SK-N-MC (cell line): Measurements from ENCODE around the gene MAPT.

Source experiments
- DNase-seq: peaks from one replicate; pipeline ENCODE4 v3.0.0-alpha.2; 2011; ENCODE audit warnings: low read depth, low spot score
- H3K27ac ChIP-seq: fragments of 200-600 bp; sonication (generic); 2 replicates; pipeline ENCODE4 v1.5.1; 2016; ENCODE audit warnings: mixed run types
- H3K36me3 ChIP-seq: fragments of 200-600 bp; sonication (generic); 2 replicates; pipeline ENCODE4 v1.6.1; 2017; ENCODE audit warnings: antibody characterized with exemption, low read length, mixed read lengths; ENCODE audit not compliant: insufficient read depth
- H3K4me3 ChIP-seq: fragments of 200-600 bp; sonication (generic); 2 replicates; pipeline ENCODE4 v1.5.1; 2016
- H3K9ac ChIP-seq: fragments of 200-600 bp; sonication (generic); 2 replicates; pipeline ENCODE4 v1.8.0; 2017; ENCODE audit warnings: mixed run types, mixed read lengths; ENCODE audit not compliant: insufficient read length
- H3K9me3 ChIP-seq: fragments of 200-600 bp; sonication (generic); 2 replicates; pipeline ENCODE4 v1.6.1; 2017; ENCODE audit warnings: low read depth, mild to moderate bottlenecking, antibody characterized with exemption, low read length, moderate library complexity, mixed read lengths
- EZH2 ChIP-seq: fragments of 200-600 bp; sonication (generic); IDR thresholded peaks from one replicate; pipeline ENCODE4 v1.6.1; 2017; ENCODE audit warnings: antibody characterized with exemption
- FOXP2 ChIP-seq: optimal IDR thresholded peaks from 2 replicates; pipeline ENCODE3; 2011; ENCODE audit warnings: mild to moderate bottlenecking, moderate library complexity; ENCODE audit not compliant: insufficient read depth; ENCODE audit errors: extremely low read length, control extremely low read depth
- POLR2AphosphoS5 ChIP-seq: IDR thresholded peaks from 2 replicates; pipeline ENCODE4 v1.6.1; 2012; ENCODE audit warnings: mild to moderate bottlenecking, low read depth, low read length, borderline replicate concordance

Gene MAPT

DNA sequence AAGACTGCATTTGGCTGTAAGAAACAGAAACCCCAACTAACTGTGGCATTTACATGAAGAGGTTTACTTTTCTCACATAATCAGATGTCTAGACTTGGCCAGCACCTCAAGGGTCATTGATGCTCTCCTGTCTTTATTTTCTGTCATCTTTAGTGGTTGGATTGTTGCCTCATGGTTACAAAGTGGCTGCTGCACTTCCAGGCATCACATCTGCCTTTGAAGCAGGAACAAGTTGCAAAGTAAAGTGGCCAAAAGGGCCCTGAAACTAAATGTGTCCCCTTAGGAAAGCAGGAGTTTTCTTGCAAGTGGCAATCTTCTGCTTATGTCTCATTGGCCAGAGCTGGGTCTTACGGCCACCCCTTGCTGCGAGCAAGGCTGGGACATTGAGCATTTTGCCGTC, 78.2 kb downstream of the MAPT start:
- no peak for DNase-seq
- no peak overlapping the region for H3K4me3 ChIP-seq
- no peak for TF ChIP-seq EZH2
- no peak for TF ChIP-seq POLR2AphosphoS5
- TF ChIP-seq FOXP2 = no peak
- H3K9ac ChIP-seq = no peak overlapping the region
- no peaks in the 10 kb centered on the region for H3K9me3 ChIP-seq
- peaks cover 64% of the 10 kb centered on the region for H3K36me3 ChIP-seq
- H3K27ac ChIP-seq = 0 out of 2 replicates have a peak overlapping the region, but pooled peaks have one; percentile 25

DNA sequence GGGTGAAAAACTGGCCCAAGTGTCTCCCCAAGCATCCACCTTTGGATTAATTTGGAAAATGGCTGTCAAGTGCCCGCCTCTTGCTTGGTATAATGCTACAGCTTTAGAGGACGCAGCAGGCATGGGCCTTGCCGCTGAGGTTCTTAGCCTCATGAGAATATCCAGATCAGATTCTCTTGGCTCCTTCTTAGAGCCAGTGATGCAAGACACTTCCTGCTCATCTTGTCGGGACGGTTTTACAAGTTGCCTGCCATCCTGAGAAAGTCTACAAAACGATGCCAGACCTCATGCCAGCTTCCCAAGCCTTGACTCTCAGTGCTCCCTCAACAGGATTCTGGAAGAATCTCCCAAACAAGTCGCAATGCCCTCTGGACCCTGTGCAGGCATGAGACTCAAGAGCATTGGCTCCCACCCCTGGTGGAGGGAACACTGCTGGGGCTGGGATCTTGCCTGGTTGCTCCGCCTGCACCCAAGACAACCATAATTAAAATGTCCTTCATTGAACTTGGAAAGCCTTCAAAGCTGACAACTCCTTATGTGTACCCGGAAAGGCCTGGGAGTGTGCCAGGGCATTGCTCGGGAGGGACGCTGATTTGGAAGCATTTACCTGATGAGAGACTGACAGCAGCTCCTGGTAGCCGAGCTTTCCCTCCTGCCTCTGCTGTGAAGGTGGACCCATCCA, 78.9 kb downstream of the MAPT start:
- no peak for DNase-seq
- H3K4me3 ChIP-seq = no peak overlapping the region
- H3K27ac ChIP-seq = peak overlapping the region; percentile 25; the same call in 1 of the 2 replicates
- peaks cover 68% of the 10 kb centered on the region for H3K36me3 ChIP-seq
- no peak overlapping the region for H3K9ac ChIP-seq
- no peaks in the 10 kb centered on the region for H3K9me3 ChIP-seq
- TF ChIP-seq EZH2 (no peak), FOXP2 (no peak), POLR2AphosphoS5 (no peak)

DNA sequence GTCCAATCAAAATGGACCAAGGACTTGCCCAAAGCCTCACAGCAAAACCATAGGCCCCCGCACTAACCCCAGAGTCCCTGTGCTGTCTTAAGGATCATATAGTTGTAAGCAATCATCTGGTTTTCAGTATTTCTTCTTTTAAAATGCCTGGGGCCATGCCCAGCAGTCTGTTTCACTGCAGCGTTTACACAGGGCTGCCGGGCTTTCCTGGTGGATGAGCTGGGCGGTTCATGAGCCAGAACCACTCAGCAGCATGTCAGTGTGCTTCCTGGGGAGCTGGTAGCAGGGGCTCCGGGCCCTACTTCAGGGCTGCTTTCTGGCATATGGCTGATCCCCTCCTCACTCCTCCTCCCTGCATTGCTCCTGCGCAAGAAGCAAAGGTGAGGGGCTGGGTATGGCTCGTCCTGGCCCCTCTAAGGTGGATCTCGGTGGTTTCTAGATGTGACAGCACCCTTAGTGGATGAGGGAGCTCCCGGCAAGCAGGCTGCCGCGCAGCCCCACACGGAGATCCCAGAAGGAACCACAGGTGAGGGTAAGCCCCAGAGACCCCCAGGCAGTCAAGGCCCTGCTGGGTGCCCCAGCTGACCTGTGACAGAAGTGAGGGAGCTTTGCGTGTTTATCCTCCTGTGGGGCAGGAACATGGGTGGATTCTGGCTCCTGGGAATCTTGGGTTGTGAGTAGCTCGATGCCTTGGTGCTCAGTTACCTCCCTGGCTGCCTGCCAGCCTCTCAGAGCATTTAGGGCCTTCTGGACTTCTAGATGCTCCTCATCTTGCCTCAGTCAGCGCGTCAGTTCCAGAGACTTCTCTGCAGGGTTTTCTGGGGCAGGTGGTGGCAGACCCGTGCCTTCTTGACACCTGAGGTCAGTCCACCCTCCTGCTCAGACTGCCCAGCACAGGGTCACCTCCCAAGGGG, 79.8 kb downstream of the MAPT start:
- Histone ChIP-seq H3K27ac (no peak overlapping the region), H3K36me3 (peaks cover 60% of the 10 kb centered on the region), H3K9ac (no peak overlapping the region), H3K9me3 (no peaks in the 10 kb centered on the region), H3K4me3 (no peak overlapping the region)
- TF ChIP-seq POLR2AphosphoS5 (no peak), EZH2 (no peak), FOXP2 (no peak)
- DNase-seq = no peak

DNA sequence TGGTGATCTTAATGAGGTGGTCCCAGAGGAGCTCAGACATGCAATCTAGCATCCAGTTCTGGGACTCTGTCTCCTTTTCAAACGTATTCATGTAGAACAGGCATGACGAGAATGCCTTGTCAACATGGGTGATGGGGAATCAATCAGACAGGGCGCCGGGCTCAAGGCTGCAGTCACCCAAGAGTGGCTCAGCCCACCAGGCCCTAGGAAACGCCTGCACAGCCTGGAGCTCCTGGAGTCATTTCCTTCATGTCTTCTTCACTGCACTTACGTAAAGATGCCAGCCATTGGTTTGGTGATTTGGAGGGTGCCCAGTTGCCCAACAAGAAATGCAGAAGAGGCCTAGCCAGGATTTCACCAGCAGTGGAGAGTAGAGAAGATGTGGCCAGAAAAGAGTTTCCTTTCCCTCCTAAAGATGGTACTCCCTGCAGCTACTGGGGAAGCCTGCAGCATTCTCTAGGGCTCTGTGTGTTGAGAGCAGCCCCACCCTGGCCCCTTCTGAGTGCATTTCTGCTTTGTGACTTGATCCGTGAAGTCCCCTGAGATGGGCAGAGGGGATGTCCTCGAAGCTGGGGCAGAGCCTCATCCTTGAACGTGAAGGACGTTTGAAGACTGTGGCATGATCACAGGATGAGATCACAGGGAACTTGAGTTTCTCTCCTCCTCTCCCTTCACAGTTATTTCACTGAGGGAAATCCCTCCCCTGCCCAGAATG, 80.7 kb downstream of the MAPT start:
- Histone ChIP-seq H3K9ac (no peak overlapping the region), H3K27ac (no peak overlapping the region), H3K36me3 (peaks cover 60% of the 10 kb centered on the region), H3K4me3 (no peak overlapping the region), H3K9me3 (no peaks in the 10 kb centered on the region)
- DNase-seq = no peak
- no peak for TF ChIP-seq EZH2
- no peak for TF ChIP-seq FOXP2
- no peak for TF ChIP-seq POLR2AphosphoS5

DNA sequence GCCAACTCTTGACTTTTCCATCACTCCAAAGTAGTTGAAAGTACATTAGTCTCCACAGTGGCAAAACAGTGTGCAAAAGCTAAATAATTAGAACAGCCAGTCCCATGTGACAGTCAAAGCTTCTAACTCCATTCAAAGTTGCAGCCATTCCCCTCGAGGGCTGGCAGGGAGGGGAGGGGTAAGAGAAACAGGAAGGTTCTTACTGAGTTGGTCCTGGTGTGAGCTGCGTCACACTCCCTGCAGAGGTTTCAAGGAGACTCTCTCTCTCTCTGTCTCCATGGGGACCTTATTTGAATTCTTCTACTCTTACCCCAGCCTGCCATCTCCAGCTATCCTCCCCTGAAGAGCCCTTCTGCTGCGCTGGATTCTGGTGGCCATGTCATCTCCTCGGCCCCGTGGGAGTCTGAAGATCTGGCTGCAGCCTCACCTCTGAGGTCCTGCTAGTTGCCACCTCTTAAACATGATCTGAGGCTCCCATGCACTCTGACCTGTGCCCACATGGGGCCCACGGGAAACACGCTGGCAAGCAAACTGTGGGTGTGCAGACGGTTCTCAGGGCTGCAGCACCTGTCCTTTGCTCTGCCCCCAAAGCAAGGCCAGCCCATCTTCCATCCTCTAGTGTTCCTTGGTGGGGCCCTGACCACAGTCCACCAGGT, 81.4 kb downstream of the MAPT start:
- H3K4me3 ChIP-seq = no peak overlapping the region
- no peak for TF ChIP-seq FOXP2
- TF ChIP-seq EZH2 = no peak
- no peak for TF ChIP-seq POLR2AphosphoS5

DNA sequence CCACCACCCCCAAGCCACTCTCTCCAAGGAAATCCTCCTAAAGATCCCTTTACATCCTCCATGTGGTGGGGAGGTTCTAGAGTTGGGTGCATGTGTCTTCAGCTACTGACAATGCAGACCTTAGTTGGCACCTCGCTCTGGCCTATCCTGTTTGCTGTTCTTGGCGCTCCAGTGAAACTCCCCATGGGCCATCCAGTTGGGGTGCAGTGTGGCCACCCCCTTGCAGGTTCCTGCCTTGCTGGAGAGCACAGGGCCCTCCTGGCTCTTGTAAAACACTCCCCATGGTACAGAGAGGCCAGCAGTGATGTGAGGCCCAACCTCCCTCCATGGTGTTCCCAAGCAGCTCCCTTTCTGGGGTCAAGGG, 82.0 kb downstream of the MAPT start:
- no peak for DNase-seq
- no peaks in the 10 kb centered on the region for H3K9me3 ChIP-seq
- H3K9ac ChIP-seq = no peak overlapping the region
- H3K4me3 ChIP-seq = no peak overlapping the region
- peaks cover 47% of the 10 kb centered on the region for H3K36me3 ChIP-seq
- no peak overlapping the region for H3K27ac ChIP-seq
- TF ChIP-seq POLR2AphosphoS5 (no peak), FOXP2 (no peak), EZH2 (no peak)

More for the DNA sequence above, 81.4 kb downstream of the MAPT start:
- Histone ChIP-seq H3K9me3 (no peaks in the 10 kb centered on the region), H3K27ac (no peak overlapping the region), H3K9ac (no peak overlapping the region), H3K36me3 (peaks cover 53% of the 10 kb centered on the region)
- no peak for DNase-seq

DNA sequence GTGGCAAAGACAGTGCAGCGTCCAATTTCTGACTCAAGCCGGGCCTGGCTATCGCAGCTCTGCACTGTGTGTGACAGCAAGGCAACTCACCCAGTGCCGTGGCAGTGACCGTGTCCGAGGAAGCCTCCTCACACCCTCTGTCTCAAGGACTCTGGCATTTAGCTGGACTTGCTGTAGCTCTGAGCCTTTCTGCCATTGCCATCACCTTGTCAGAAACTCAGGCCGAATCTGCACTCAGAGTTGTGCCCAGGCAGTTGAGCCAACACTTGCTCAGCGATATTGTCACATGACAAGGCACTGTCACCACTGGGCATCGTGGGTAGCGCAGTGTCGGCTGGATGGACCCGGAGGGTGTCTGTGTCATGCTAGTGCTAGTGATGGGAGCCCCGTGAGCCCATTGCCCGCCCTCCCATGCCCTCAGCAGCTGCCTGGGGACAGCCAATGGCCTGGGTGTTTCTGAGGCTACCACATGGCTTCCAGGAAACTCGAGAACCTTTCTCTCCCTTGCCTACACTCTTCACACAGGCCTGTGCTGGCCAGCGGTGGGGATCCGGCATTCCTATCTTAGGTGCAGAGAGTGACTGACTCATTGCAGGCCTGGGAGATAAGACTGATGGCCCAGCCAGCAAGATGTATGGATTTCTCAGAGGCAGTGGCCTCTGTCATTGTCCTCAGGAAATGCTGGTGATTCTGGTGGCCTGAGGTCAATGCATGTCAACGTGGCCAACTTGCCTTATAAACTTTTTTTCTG, 82.6 kb downstream of the MAPT start:
- Histone ChIP-seq H3K4me3 (no peak overlapping the region), H3K9ac (no peak overlapping the region), H3K9me3 (no peaks in the 10 kb centered on the region), H3K27ac (no peak overlapping the region), H3K36me3 (peaks cover 41% of the 10 kb centered on the region)
- no peak for TF ChIP-seq POLR2AphosphoS5
- TF ChIP-seq FOXP2 = no peak
- no peak for TF ChIP-seq EZH2
- DNase-seq = no peak
